Gastroesophageal sphincter (tissue), 4 donors: ENCODE data around the gene SLC18B1. TPM values are rescaled to one million over a fixed set of nuclear protein-coding genes. Genes with fewer than 3 reads are reported as not detected.
A peak's percentile ranks its signal among the peaks of the same experiment; 100 is the strongest.

Experiments
- ATAC-seq: fragments of 150-250 bp; one replicate; pipeline ENCODE4 v1.9.1; 2016; ENCODE audit warnings: mild to moderate bottlenecking, moderate library complexity
- H3K27ac ChIP-seq, 4 donors: fragments of 200-600 bp; sonication (generic) in 3 of 4; 1 replicate in 3 of 4; 2 replicates in 1 of 4; pipeline ENCODE4 v1.5.1; 2016 to 2019
- H3K27me3 ChIP-seq: fragments of 200-600 bp; sonication (generic); one replicate; pipeline ENCODE4 v1.5.1; 2019
- H3K36me3 ChIP-seq, 2 donors: fragments of 200-600 bp; sonication (generic); one replicate each; pipeline ENCODE4 v1.5.1; 2019; ENCODE audit warnings: control low read depth in 1 of 2
- H3K4me1 ChIP-seq, 3 donors: fragments of 200-600 bp; sonication (generic); 1 replicate in 2 of 3; 2 replicates in 1 of 3; pipeline ENCODE4 v1.5.1; 2016 to 2019; ENCODE audit warnings: control low read depth in 2 of 3
- H3K4me3 ChIP-seq, 2 donors: fragments of 200-600 bp; sonication (generic); one replicate each; pipeline ENCODE4 v1.5.1; 2019; ENCODE audit warnings: mild to moderate bottlenecking in 1 of 2, moderate library complexity in 1 of 2
- H3K9me3 ChIP-seq, 3 donors: fragments of 200-600 bp; sonication (generic); one replicate each; pipeline ENCODE4 v1.5.1; 2017 to 2019; ENCODE audit warnings: control low read depth in 2 of 3
- EP300 ChIP-seq: sonication (generic); formaldehyde crosslinking; IDR thresholded peaks from one replicate; pipeline ENCODE4 v1.6.1; 2017; ENCODE audit warnings: antibody characterized with exemption, mild to moderate bottlenecking
- POLR2A ChIP-seq, 2 donors: fragments of 450-650 bp; IDR thresholded peaks; one replicate each; pipeline ENCODE4 v1.6.1; 2017; ENCODE audit warnings: antibody characterized with exemption in 2 of 2, mild to moderate bottlenecking in 2 of 2, moderate library complexity in 1 of 2
- POLR2AphosphoS5 ChIP-seq: sonication (generic); formaldehyde crosslinking; IDR thresholded peaks from one replicate; pipeline ENCODE4 v1.6.1; 2017; ENCODE audit warnings: antibody characterized with exemption
- WGBS, 2 donors: methylation state at CpG; one replicate each; pipeline ENCODE4 v1.1.5; 2018; ENCODE audit warnings: low coverage in 1 of 2; 5-methylcytosine and 5-hydroxymethylcytosine counted together
- total RNA-seq, 4 donors: library from RNA; depleted of rRNA; stranded (reverse); fragments of >200 nt; gene quantifications; one replicate each; pipeline ENCODE4 v1.1.0, GENCODE V29; 2016
- TF ChIP-seq, protein P1 (sequence below), 4 experiments: fragments of 200-600 bp in 2 of 4; fragments of 450-650 bp in 2 of 4; sonication (generic) in 1 of 4; IDR thresholded peaks; one replicate each; pipeline ENCODE4 v1.5.1; 2017 to 2019; ENCODE audit warnings: antibody characterized with exemption in 4 of 4, mild to moderate bottlenecking in 2 of 4, moderate library complexity in 2 of 4

Gene SLC18B1
- total RNA-seq, 4 donors from 2014 or later: 7.1 to 12.9 (median 8.9) TPM

DNA sequence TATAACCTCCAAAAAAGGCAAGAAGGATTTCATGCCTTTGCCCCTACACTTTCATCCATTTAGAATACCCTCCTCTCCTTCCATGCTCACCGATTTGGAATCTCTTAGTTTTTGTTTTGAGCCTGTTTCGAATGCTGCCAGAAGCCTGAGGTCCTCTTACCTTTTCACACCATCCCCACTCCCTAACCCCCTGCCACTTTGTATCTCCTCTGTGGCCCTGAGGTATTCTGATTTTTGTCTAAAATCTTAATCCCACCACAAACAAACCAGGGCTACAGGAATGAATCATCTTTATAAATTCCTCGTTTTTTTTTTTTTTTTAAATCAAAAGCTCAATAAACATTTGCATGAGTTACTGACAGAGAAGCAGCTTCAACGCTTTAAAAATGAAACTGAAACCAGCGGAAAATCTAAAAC lies 14.3 kb upstream of the SLC18B1 start:
- Histone ChIP-seq H3K36me3 (peaks cover 0 to 21% of the 10 kb centered on the region in 2 donors), H3K9me3 (no peaks in the 10 kb centered on the region), H3K27ac (peak overlapping the region; percentile 66 to 87 (median 84)), H3K27me3 (no peaks in the 10 kb centered on the region), H3K4me1 (peaks cover 7 to 35% (median 9%) of the 10 kb centered on the region in 3 donors), H3K4me3 (peak overlapping the region; percentile 77 to 81)
- ATAC-seq: no peak
- 0 to 3% methylated on average over 4 to 5 of the region's 5 CpGs for WGBS, 2 donors
- no peak for TF ChIP-seq POLR2AphosphoS5
- no peak for TF ChIP-seq EP300
- TF ChIP-seq POLR2A (IDR thresholded peaks at IDR 0.05): no peak
- TF ChIP-seq, protein P1, sequence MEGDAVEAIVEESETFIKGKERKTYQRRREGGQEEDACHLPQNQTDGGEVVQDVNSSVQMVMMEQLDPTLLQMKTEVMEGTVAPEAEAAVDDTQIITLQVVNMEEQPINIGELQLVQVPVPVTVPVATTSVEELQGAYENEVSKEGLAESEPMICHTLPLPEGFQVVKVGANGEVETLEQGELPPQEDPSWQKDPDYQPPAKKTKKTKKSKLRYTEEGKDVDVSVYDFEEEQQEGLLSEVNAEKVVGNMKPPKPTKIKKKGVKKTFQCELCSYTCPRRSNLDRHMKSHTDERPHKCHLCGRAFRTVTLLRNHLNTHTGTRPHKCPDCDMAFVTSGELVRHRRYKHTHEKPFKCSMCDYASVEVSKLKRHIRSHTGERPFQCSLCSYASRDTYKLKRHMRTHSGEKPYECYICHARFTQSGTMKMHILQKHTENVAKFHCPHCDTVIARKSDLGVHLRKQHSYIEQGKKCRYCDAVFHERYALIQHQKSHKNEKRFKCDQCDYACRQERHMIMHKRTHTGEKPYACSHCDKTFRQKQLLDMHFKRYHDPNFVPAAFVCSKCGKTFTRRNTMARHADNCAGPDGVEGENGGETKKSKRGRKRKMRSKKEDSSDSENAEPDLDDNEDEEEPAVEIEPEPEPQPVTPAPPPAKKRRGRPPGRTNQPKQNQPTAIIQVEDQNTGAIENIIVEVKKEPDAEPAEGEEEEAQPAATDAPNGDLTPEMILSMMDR (IDR thresholded peaks at IDR 0.05): no peak

DNA sequence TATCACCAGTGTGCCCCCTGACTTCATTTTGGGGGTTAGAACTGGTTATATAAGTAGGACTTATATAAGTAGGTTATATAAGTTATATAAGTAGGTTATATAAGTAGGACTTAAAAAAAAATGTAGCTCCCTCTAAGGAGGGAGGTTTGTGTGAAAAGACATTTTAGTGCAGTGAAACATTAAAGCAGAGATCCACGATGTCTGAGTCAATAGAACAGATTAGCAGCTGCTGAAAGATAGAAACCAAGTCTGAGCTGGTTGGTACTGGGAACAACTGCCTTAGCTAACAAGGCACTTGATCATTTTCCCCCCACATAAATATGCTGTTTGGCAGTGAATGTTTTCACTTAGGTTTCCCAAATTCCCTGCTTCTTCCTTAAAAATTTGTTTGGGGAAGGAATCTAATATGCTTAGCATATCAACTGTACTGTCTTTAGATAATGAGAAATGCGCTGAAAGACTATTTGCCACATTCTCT lies 13.9 kb upstream of the SLC18B1 start:
- TF ChIP-seq, protein P1 (IDR thresholded peaks at IDR 0.05): no peak
- TF ChIP-seq POLR2A (IDR thresholded peaks at IDR 0.05) (no peak), POLR2AphosphoS5 (no peak), EP300 (no peak)
- no peak for ATAC-seq
- H3K4me1 ChIP-seq: peaks cover 7 to 31% (median 9%) of the 10 kb centered on the region in 3 donors

DNA sequence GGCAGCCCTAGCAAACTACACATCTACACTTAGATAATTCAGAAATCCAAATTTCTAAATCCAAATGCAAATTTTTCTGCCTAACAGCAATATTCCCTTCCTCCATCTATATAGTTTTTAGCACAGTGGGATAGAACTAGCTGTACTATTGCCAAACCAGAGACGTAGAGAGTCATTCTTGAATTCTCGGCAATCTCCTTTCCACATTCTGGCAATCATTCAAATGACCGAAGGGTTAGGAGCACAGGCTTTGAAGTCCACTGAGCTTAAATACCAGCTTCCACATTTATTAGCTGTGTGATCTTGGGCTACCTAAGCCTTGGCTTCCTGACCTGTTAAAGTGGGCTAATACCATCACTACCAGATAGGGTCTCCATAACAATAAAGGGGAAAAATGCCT lies 12.8 kb upstream of the SLC18B1 start:
- H3K27ac ChIP-seq: no peak overlapping the region
- H3K4me1 ChIP-seq: peaks cover under 1 to 20% (median 5%) of the 10 kb centered on the region in 3 donors
- TF ChIP-seq EP300 (no peak), POLR2AphosphoS5 (no peak)
- TF ChIP-seq, protein P1 (IDR thresholded peaks at IDR 0.05): no peak
- H3K9me3 ChIP-seq: no peaks in the 10 kb centered on the region
- H3K4me3 ChIP-seq: no peak overlapping the region
- H3K36me3 ChIP-seq: peaks cover 0 to 6% of the 10 kb centered on the region in 2 donors
- 55 to 62% methylated on average over 2 to 3 of the region's 3 CpGs for WGBS, 2 donors
- ATAC-seq: no peak
- no peaks in the 10 kb centered on the region for H3K27me3 ChIP-seq

More for the DNA sequence above, 13.9 kb upstream of the SLC18B1 start:
- peak overlapping the region; percentile 77 to 81 for H3K4me3 ChIP-seq
- H3K36me3 ChIP-seq: peaks cover 0 to 16% of the 10 kb centered on the region in 2 donors
- no peaks in the 10 kb centered on the region for H3K9me3 ChIP-seq
- WGBS, 2 donors: 25 to 28% methylated on average over 2 of the region's 2 CpGs
- peak overlapping the region; percentile 66 to 87 (median 84) for H3K27ac ChIP-seq
- H3K27me3 ChIP-seq: no peaks in the 10 kb centered on the region

DNA sequence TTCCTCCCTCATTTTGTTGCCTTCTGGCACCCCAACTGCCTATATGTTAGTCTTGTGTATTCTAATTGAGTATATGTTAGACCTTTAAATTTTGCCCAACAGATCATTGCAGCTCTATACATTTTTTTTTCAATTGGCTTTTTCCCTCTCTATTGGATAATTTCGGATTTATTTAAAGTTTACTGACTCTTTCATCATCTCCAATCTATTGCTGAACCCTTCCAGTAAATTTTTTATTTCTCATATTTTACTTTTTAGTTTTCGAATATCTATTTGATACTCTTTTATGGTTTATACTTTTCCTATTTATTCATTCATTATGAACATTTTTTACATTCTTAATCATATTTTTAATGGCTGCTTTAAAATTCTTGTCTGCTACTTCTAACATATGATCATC lies 7.1 kb upstream of the SLC18B1 start:
- Histone ChIP-seq H3K4me3 (no peak overlapping the region), H3K27ac (no peak overlapping the region), H3K9me3 (no peaks in the 10 kb centered on the region), H3K36me3 (no peaks in the 10 kb centered on the region), H3K4me1 (no peaks in the 10 kb centered on the region), H3K27me3 (no peaks in the 10 kb centered on the region)
- no peak for ATAC-seq
- WGBS, 2 donors: 56 to 85% methylated on average over 2 of the region's 2 CpGs
- TF ChIP-seq, protein P1 (IDR thresholded peaks at IDR 0.05): no peak
- TF ChIP-seq EP300: no peak
- TF ChIP-seq POLR2AphosphoS5: no peak
- TF ChIP-seq POLR2A (IDR thresholded peaks at IDR 0.05): no peak

DNA sequence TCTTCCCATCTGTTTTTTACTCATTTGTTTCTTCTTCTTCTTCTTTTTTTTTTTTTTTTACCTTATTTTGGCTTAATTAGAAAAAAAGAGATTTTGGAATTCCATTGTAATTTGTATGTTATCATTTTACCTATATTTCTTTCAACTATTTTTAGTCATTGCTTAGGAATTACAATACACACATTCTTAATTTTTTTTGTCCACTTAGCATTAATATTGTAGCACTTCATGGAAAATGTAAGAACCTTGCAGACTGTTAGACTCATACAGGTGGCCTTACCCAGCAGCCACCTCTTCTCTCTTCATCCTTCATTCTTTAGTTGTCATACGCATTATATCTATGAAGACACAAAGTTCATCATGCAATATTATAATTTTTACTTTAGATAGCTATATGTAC lies 5.8 kb upstream of the SLC18B1 start:
- whole genome bisulfite sequencing, 2 donors: 86 to 100% methylated on average over 1 of the region's 1 CpG
- no peak overlapping the region for H3K27ac ChIP-seq
- H3K4me3 ChIP-seq: no peak overlapping the region
- no peak for ATAC-seq
- no peaks in the 10 kb centered on the region for H3K36me3 ChIP-seq
- no peaks in the 10 kb centered on the region for H3K4me1 ChIP-seq
- TF ChIP-seq, protein P1 (IDR thresholded peaks at IDR 0.05): no peak
- H3K9me3 ChIP-seq: no peaks in the 10 kb centered on the region
- H3K27me3 ChIP-seq: no peaks in the 10 kb centered on the region
